ENCODE results near the gene ATG7.
"Not testable (repeated sequence)": the region's sequence is repeated elsewhere in the genome, so short reads cannot be mapped to it uniquely, and the experiment has no call there.

ATG7 gene

DNA sequence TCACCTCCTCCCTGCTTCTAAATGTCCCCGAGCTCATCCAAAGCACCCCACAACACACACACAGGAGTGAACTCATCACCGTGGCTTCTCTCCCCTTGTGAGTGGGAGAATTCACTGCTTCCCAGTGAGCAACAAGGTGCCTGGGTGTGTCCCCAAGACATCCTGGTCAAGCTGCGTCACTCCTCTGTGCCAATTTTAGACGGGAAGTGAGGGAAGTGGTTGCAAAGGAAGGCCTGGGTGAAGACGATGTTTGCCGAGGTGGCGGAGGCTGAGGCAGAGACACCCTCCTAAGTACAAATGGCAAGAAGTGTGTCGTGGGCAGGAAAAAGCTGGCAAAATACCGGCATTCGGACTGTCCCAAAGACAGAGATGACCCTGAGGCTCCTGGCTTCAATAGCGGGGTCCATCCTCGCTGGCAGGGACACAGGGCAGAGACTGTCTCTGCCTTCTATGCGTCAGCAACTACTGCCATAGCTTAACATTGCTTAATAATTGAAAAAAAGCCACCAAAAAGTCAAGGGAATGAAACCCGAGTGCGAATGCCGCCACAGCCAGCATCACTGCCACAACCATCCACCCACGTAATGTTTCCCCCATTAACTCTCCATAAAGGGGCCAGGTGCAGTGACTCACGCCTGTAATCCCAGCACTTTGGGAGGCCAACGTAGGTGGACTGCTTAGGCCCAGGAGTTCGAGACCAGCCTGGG, 298.7 kb downstream of the ATG7 start:
- no peak for FAIRE-seq

DNA sequence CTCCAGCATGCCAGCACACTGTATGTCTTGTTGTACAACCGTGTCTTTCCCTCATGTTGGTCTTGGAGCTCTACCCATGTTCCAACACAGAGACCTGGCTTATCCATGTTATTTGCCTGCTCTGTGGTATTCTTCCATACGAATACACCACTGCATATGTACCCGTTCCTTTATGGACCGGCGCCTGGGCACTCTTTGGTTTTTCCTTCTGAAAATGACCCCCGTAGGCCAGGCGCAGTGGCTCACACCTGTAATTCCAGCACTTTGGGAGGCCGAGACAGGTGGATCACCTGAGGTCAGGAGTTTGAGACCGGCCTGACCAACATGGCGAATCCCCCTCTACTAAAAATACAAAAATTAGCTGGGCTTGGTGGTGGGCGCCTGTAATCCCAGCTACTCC, 300.5 kb downstream of the ATG7 start:
- FAIRE-seq, result not testable (repeated sequence)

DNA sequence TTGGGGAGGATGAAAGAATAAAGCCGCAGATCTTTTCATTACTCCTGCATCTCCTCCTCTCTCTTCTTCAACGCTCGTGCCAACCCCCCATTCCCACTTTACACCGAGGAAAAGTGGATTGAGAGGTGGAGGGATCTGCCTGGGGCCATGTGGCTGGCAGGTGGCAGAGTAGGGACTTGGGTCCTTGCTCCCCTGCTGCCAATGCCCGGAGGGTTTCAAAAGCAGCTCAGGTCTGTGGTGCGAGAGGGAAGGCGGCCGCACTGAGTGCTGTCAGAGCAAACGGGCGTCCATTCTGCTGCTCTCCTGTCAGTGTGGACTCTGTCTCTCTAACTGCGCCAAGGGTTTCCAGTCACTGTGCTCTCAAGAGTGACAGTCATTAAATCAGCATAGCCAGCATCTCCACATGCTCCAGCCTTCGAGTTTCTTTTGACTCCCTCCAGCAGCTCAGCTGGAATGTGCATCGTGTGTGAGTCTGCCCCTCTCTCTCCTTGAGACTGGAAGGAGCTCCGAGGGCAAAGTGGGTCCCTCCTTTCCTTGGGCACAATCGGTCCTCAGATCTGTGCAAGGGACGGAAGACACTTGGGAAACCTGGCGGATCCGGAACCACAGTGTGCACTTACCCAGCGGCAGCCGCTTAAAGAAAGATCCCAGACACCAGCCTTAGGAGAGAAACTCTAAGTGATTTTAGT, 302.9 kb downstream of the ATG7 start:
- FAIRE-seq, result no peak

DNA sequence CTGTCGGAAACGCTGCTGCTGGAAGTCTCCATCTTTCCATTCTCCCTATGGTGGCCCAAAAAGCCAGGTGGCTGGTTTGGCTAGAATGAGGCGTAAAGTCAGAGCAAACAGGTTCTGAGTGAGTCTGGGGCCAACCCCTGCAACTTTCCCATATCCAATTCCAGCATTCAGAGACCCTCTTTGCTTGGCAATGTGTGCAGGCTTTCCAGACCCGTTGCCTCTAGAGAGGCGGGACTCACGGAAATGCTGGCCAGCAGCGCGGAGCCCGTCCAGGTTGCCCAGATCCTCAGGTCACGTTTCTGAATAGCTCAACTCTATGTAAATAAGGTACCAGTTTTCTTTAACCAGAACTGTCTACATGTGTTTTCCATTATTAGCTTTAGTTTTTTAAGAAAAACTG, 303.5 kb downstream of the ATG7 start:
- FAIRE-seq, result no peak

DNA sequence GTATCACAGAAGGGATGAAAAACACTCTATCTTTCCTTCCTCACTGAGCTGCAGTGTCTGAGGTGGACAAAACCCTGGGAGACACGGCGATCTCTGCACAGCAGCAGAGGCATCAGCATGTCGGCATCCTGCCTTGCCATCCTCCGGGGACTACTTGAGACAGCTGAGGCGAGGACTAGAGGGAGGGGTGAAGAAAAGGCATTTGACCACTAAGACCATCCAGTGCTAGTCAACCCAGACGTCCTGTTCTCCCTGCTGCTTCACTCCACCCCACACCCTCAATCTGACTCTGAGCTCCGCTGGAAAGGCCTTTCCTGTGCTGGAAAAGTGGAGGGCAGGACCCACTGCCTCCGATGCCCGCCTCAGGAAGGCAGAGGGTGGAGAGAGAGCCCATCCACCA, 304.3 kb downstream of the ATG7 start:
- no peak for FAIRE-seq

DNA sequence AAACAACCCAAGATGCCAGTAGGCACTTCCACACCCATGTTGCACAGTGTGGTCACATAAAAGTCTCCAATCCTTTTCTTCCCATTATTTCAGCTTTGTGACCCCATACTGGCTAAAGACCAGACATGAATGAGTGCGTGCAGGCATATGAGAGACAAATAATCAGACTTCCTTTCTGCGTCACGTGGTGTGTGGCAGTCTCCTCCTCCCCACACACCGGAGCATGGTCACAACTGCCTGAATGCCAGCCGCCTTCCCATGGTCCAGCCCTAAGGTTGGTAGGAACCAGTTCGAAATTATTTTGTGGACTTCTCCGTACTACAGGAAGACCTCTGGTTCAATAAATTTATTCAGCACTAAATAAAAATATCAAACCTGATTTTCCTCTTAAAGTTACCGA, 306.0 kb downstream of the ATG7 start:
- no peak for FAIRE-seq

DNA sequence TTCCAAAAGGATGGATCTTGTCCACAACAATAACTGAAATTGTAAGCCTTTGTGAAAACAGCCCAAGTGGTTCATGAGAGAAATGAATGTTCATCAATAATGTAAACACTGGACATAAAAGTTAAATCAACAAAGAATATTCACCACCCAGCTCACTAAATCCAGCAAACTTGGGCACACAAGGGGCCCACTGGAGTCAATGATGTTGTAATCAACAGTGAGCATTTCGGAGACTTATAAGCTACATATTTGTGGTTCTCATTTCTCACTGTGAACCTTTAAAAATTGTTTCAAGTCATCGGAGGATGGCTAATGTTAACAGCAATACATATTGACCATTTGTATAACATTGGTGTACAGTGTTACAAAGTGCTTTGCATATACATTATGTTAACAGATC, 308.4 kb downstream of the ATG7 start:
- no peak for FAIRE-seq

DNA sequence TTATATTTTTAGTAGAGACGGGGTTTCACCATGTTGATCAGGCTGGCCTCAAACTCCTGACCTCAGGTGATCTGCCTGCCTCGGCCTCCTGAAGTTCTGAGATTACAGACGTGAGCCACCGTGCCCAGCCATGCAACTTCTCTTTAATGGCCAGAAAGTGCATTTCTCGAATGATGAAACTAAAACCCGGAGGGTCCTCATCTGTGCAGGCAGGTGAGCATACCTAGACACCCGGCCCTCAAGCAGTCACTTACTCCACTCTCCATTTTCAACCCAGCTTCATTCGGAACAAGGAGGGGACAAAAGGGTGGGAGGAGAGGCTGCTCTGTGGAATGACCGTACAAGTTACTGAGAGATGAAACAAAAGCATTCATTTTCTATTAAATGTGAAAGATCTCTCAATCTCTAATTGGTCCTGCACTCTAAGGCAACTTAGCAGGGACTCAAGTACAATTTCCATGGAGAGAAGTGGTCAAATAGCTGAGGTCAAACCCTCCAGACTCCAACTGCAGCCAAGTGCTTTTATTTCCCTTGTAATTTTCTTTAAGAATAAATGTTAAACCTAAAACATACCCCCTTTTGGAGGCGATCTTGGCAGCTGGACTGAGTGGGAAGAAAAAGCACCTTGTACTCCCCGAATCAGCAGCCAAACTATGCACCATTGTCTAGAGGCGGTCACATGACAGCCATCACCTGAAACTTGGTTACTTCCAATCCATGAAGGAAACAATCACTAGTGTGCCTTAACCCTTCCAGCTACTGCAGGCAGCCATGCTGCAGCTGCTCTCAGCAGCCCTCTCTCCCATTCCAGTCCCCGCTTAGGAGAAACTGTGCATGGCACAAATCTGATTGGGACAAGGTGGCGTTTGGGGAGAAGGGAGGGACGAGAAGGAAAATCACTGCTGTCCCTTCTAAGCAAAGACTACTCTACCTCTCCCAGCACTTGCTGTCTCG, 309.3 kb downstream of the ATG7 start:
- FAIRE-seq, result no peak

DNA sequence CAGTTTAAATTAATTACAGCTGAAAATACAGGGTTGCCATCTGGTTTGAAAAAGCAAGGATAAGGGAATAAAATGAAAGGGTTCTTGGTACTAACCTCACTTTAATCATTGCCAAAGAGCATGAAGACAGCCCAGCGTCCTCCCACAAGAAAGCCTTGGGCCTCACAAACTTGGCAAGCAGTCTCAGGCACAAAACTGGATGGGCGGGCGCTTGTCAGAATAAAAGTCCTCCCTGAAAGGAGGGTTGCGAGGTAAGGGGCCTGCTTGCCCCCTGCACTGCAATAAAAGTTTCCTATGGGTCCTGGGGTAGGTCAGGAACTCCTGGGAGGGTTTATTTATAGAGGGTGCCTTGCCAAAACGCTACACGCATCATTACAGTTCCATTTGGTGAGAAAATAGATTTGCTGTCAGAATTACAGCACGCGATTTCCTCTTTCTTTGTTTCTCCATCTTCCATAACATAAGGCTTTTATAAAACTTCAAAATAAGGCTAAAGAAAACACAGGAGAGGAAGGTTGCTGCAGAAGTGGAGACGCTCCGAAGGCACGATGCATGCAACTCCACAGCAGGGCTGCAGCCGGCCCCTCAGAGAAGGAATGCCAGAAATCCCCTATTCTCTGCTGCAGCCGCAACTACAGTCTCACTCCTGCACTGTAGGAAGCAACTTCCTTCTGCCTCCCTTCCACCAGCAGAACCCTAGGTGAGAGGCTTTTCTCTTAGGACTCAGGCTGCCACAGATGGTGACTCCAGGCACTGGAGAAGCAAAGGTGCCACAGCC, 310.2 kb downstream of the ATG7 start:
- FAIRE-seq, result peak; percentile 50

DNA sequence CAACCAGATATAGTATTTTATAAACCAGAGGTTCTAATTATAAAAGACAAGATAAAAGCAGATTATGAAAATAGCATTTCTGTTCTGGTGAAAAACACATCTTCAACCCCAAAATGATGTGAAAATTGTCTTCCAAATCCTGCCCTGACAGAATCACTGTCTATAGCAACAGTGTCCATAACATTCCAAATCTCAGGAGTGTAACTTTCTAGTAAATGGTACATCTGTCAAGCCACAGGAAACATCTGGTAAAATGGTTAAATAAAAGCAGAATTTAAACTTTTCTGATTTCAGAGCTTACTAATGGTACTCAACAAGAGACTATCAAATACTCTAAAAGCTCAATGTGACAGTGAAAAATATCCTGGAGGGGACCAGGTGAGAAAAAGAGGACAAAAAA, 311.0 kb downstream of the ATG7 start:
- no peak for FAIRE-seq

DNA sequence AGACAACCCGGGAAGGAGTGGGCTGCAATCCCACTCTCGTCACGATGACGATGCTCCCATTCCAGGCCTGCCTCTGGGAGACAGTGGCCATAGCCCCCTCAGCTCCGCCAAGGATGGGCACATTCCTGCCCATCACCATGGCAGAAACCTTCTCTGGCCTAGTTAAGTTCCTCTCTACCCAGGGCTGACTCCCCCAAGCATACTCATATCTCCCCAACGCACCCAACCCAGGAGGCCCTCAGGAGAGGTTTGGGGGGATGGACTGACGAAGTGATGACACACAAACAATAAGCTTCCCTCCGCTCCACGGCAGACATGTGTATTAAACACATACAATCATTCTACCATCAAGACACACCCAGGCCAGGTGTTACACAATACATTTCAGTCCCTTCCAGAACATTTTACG, 311.4 kb downstream of the ATG7 start:
- FAIRE-seq, result no peak

DNA sequence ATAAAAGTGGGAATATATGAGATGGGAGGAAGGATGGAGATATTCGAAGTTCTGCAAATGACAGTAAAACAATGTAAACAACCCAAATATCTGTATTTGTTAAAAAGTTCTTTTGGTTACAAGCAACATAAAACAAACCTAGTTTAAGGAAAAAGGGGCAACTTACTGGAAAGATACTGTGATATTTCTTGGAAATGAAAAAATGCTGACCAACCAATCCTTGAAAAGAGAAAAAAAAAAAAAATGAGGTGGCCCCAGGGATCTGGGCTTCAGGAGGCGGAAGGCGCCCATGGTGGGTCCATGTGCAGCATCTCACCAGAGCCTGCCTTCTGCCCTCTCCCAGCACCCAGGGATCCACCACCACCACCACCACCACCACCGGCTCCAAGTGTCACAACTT, 312.4 kb downstream of the ATG7 start:
- FAIRE-seq, result no peak

DNA sequence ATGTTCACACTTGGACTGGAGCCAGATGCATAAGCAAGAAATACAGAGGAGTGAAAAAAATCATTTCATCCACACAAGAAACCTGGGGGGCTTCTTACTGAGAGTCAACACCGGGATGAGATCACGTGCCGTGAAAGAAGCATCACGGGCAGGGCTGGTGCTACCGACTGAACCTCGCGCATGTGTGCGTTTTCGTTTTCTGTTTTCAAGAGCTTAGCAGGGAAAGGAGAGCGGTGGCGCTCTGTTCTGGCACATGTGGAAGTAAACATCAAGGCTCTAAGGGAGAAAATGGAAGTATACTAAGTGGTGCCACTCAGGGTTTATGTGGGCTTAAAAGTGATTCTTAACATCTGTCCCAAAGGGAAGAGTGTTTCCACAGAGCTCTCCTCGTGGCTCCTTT, 315.6 kb downstream of the ATG7 start:
- no peak for FAIRE-seq

DNA sequence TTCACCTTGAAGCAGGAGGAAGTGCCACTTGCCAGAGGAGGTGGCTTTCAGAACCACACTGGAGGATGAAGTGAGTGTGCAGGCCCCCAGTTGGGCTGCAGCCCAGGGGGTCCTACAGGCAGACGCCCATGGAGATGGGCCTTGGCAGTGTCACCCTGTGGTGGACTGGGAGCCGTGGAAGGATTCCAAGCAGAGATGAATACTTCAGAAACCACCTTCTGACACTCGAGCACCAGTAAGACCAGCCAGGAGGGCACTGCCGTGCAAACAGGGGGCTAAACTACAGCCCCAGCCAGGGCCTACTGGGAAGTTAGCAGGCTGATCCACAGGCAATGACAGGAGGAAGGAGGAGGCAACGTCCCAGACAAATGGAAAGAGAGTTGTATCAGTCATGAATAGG, 316.1 kb downstream of the ATG7 start:
- no peak for FAIRE-seq

DNA sequence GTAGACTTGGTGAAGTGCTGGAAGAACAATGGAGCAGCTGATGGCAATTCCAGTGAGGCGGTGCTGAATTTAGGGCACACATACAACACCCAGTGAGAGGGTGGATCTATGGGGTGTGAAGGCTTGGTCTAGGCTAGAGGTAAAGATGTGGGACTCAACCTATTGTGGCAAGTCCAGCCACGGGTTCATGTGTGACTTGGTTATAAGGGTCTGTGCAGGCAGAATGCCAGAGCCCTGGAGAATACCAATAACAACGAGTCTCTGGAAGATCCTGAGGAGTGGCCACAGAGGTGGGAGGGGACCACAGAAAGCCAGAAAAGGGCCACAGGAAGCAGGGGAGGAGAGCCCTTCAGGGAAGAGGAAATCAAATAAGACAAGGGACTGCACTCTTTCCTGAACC, 316.6 kb downstream of the ATG7 start:
- FAIRE-seq, result no peak

DNA sequence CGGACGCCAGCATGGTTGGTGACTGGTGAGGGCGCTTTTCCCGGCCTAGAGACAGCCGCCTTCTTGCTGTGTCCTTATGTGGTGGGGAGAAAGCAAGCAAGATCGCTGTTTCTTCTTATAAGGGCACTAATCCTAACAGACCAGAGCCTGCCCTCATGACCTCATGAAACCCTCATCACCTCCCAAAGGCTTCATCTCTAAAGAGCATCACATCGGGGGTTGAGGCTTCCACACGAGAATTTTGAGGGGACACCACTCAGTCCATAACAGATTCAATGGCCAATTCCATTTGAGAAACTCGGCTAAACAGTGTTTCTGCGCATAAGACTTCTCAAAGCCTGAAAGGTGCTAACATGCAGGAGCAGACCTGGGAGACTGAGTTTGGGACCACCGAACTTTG, 317.5 kb downstream of the ATG7 start:
- FAIRE-seq, result no peak

DNA sequence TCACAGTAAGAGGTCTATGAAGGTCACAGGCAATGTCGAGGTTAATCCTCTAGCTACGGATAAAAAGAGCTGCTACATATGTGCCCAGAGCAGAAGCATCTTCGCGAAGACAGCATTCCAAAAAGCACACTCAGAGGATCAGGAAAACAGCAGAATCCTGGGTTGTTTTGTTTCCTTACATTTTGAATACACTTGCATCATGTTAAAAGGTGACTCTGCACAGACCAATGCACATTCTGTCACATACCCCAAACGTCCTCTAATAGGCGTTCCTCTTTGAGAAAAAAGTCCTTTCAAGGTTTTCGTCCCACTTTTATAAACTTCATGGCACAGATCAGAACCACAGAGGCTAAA, 318.8 kb downstream of the ATG7 start:
- FAIRE-seq, result no peak

DNA sequence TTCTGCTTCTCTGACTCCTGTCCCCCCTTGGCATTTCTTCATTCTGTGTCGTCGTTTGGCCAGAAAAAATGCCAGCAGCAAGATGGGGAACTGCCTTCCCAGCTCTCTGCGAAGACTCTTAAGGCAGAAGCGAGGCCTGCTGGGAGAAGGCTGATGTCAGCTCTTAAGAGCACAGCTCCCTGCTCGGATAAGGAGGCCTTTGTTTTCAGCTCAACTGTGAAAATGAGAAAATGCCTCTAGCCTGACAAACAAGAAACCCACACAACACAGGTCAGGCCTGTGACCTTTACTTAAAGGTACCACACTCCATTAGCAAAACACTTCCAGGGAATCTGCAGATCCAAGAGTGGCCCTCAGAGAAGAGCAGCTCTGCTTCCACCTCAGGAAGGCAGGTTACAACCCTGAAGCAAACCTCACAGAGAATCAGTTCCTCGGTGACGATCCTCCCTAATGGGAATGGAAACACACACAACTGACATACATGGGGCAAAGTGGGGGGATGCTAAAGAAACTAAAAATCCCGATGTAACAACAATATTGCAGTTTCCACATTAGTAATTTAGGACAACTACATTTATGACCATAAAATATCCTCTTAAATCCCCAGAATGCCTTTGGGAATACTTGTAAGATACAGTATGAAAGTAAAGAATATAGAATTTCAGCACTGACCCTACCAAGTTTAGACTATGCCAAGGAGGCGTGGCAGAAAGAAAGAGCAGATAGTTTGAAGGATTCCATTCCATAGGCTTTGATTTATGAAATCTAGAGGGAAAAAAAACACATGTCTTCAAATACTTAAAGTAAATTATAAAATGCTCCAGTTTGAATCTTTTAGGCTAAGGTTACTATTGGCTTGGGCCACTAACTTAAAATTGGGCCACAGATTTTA, 319.4 kb downstream of the ATG7 start:
- FAIRE-seq, result no peak

DNA sequence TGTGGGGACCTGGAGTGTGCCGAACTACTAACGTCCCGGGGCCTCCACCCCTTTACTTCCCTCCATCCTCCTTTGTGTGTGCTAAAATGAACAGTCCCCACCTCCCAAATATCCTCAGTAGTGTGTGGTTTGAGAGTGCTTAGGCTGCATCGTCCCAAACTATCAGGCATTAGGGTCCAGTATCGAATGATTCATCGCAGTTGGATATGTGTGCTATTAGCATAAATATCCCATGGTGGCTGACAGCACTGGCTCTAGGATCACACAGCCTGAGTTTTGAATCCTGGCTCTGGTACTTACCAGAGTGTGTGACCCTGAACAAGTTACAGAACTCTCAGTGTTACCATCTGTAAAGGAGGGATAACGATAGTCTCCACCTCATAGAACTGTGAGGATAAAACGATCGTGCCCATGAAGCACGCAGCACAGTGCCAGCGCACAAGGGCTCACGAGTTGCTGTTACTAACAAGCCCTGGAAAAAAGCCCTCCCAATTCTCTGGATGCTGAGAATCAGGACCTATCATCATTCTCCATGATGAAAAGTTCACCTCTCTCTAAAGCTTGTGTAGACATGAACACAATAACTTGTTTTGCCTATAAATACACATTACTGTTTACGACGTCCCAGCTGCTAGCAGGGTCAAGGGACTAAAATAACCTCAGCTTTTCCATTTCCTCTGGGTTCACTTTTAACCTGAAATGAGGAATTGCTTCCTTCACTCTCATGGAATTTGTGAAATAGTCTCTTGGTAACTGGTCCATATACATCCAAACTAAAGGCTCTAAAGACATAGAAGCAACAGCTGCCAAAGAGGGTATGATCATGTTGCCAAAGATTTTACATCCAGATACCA, 320.5 kb downstream of the ATG7 start:
- no peak for FAIRE-seq

DNA sequence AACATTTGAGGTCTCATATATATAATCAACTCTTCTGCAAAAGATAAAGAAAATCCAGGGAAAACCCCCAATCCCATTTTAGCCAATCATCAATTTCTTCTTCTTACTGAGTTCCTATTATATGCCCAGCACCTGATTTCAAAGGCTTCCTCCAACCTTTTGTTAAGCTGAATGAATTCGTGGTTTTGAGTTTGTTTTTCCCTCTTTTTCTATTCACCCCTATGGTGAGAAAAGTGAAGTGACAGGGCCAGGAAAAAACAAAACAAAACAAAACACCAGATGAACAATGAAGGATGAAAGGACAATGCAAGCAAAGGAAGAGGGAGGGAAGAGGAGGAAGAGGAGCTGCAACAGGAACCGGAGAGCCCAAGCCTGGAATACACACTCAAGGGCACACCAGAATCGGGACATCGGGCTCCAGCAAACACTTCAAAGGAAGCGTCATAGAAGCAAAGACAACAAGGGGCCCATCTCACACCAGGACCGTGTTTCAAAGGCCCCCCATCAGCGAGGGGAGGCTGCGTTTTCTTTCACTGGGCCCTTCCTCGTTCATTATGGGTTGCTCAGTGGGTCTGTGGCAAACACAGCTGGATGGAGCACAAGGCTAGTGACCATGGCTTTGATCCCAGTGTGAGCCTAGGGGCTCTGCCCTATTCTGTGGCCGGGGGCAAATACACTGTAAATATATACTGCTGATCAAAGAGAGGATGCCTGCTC, 321.3 kb downstream of the ATG7 start:
- FAIRE-seq, result no peak
